MM.1S (cell line): ENCODE results near the gene DNAJC28.

Source experiments
- CTCF ChIP-seq: fragments of 300-600 bp; sonication (generic); IDR thresholded peaks from 2 replicates; pipeline ENCODE4 v1.5.1; 2016; ENCODE audit warnings: antibody characterized with exemption, low read length, mixed read lengths
- EZH2 ChIP-seq: fragments of 300-600 bp; sonication (generic); optimal IDR thresholded peaks from 2 replicates; pipeline ENCODE3; 2017; ENCODE audit warnings: low read depth, mild to moderate bottlenecking, antibody characterized with exemption, low read length, mixed read lengths
- EZH2phosphoT487 ChIP-seq: fragments of 300-600 bp; sonication (generic); IDR thresholded peaks from 2 replicates; pipeline ENCODE4 v1.6.1; 2018; ENCODE audit warnings: antibody characterized with exemption, low read length

- TF ChIP-seq CTCF, result no peak
- TF ChIP-seq EZH2phosphoT487, result no peak
- TF ChIP-seq EZH2, result no peak
These were observed 3.5 kb downstream of the DNAJC28 start for GRCh38 chr21:33487996-33488395.
